NCI-H2171 (cell line): ENCODE measurements around the gene RPL27.
"Not testable (repeated sequence)": the region's sequence is repeated elsewhere in the genome, so short reads cannot be mapped to it uniquely, and the experiment has no call there.

ENCODE experiments used
- DNase-seq: peaks from one replicate; lab custom pipeline; 2025; lab: John Stamatoyannopoulos, UW

The RPL27 gene

GRCh38 chr17:42993913-42994312 is 4.3 kb upstream of the RPL27 start:
- not testable (repeated sequence) for DNase-seq

- no peak for DNase-seq
Measured at GRCh38 chr17:42997390-42997983, 732 bp upstream of the RPL27 start.

- no peak for DNase-seq
Measured at GRCh38 chr17:42999003-42999525, 845 bp downstream of the RPL27 start.

GRCh38 chr17:43000894-43001293 is 2.7 kb downstream of the RPL27 start:
- not testable (repeated sequence) for DNase-seq

GRCh38 chr17:43003542-43004172 is 5.4 kb downstream of the RPL27 start:
- no peak for DNase-seq

GRCh38 chr17:43006639-43007551 is 8.7 kb downstream of the RPL27 start, which contains the start of gene IFI35:
Gene IFI35, plus strand, starts transcription at chr17:43006784. Its CDS starts 164 bp downstream, at chr17:43006948.
- DNase-seq, result peak; percentile 33

GRCh38 chr17:43010667-43011308 is 12.6 kb downstream of the RPL27 start:
- no peak for DNase-seq

GRCh38 chr17:43011728-43012472 is 13.7 kb downstream of the RPL27 start:
- no peak for DNase-seq

GRCh38 chr17:43013296-43013695 is 15.1 kb downstream of the RPL27 start:
- DNase-seq, result no peak

GRCh38 chr17:43014020-43014648 is 15.9 kb downstream of the RPL27 start:
- DNase-seq, result no peak

GRCh38 chr17:43014649-43015542 is 16.7 kb downstream of the RPL27 start:
- DNase-seq, result no peak

GRCh38 chr17:43015579-43015978 is 17.4 kb downstream of the RPL27 start:
- DNase-seq, result no peak

- DNase-seq, result no peak
Measured at GRCh38 chr17:43016216-43016615, 18.0 kb downstream of the RPL27 start.

GRCh38 chr17:43018008-43018853 is 20.0 kb downstream of the RPL27 start:
- no peak for DNase-seq

GRCh38 chr17:43018932-43019331 is 20.7 kb downstream of the RPL27 start:
- no peak for DNase-seq

GRCh38 chr17:43019418-43019817 is 21.2 kb downstream of the RPL27 start:
- no peak for DNase-seq

GRCh38 chr17:43020030-43020621 is 21.9 kb downstream of the RPL27 start:
- DNase-seq, result no peak
